GM12878 (cell line): Measurements from ENCODE around the gene TRAPPC3L. TPM values are rescaled to one million over a fixed set of nuclear protein-coding genes. Genes with fewer than 3 reads are reported as not detected.

ENCODE experiments used
- ATAC-seq: fragments of 200-7000 bp; cut with Tn5 transposase; 3 replicates; pipeline ENCODE4 v1.9.1; 2020; ENCODE audit warnings: mild to moderate bottlenecking, moderate library complexity
- BruUV-seq: library from RNA; stranded (reverse); fragments of 400-500 nt; replicated peaks from 2 replicates; lab custom pipeline; 2021; lab: Mats Ljungman, UMichigan
- CTCF ChIA-PET: fragments of 300-600 bp; sonication (Branson Sonifier 250); formaldehyde crosslinking; extraction: SDS; loops from one replicate; lab custom pipeline; 2021; ENCODE audit warnings: inconsistent platforms; lab: Yijun Ruan, JAX
- POLR2A ChIA-PET: fragments of 350-600 bp; formaldehyde crosslinking; extraction: SDS; loops from one replicate; lab custom pipeline; 2021; ENCODE audit warnings: inconsistent platforms; lab: Charles Lee
- RAD21 ChIA-PET: fragments of 300-600 bp; sonication (Branson Sonifier 250); formaldehyde crosslinking; loops from one replicate; lab custom pipeline; 2023; ENCODE audit warnings: antibody characterized with exemption; ENCODE audit not compliant: unreplicated experiment; lab: Charles Lee
- SMC1A ChIA-PET: fragments of 300-600 bp; sonication (Branson Sonifier 250); formaldehyde crosslinking; loops from one replicate; lab custom pipeline; 2023; ENCODE audit not compliant: unreplicated experiment, uncharacterized antibody; lab: Charles Lee
- DNase-seq: peaks from one replicate; pipeline ENCODE4 v3.0.0-alpha.2; 2011; ENCODE audit warnings: low read depth, low spot score
- FAIRE-seq: peaks from 3 replicates; lab custom pipeline; 2011; peaks lifted over from hg19 to GRCh38; lab: Jason Lieb, UNC
- H2AFZ ChIP-seq: 2 replicates; pipeline ENCODE4 v1.6.0; 2011; ENCODE audit warnings: low read depth, low read length, control low read depth; ENCODE audit not compliant: control insufficient read depth
- H3K27ac ChIP-seq: 2 replicates; pipeline ENCODE4 v1.5.1; 2011; ENCODE audit warnings: control low read depth; ENCODE audit not compliant: control insufficient read depth, insufficient read depth
- H3K27me3 ChIP-seq, 2 experiments: replicated peaks in 1 of 2; 2 replicates each; pipeline versions ENCODE4 v1.6.0 to v1.6.1; 2011; ENCODE audit warnings: low read length in 1 of 2; ENCODE audit not compliant: control insufficient read depth in 2 of 2, insufficient read depth in 2 of 2
- H3K36me3 ChIP-seq, 2 experiments: 2 replicates each; pipeline ENCODE4 v1.5.1; 2011; ENCODE audit warnings: low read length in 1 of 2; ENCODE audit not compliant: control insufficient read depth in 2 of 2, insufficient read depth in 2 of 2
- H3K4me1 ChIP-seq: 2 replicates; pipeline ENCODE4 v1.6.1; 2011; ENCODE audit warnings: mild to moderate bottlenecking, low read length, moderate library complexity, mixed read lengths; ENCODE audit not compliant: control insufficient read depth, insufficient read depth
- H3K4me2 ChIP-seq: 2 replicates; pipeline ENCODE4 v1.6.0; 2011; ENCODE audit warnings: control low read depth; ENCODE audit not compliant: control insufficient read depth, insufficient read depth
- H3K4me3 ChIP-seq: fragments of 200-600 bp; sonication (generic); 2 replicates; pipeline ENCODE4 v1.5.1; 2016
- H3K79me2 ChIP-seq: 2 replicates; pipeline ENCODE4 v1.6.0; 2011; ENCODE audit warnings: low read length; ENCODE audit not compliant: control insufficient read depth, insufficient read depth
- H3K9ac ChIP-seq: 2 replicates; pipeline ENCODE4 v1.8.0; 2011; ENCODE audit warnings: low read length, control low read depth, mixed read lengths; ENCODE audit not compliant: control insufficient read depth, insufficient read depth
- H3K9me3 ChIP-seq: replicated peaks from 3 replicates; pipeline ENCODE4 v1.5.1; 2011; ENCODE audit warnings: mild to moderate bottlenecking, low read length; ENCODE audit not compliant: control insufficient read depth, insufficient read depth
- H4K20me1 ChIP-seq: 2 replicates; pipeline ENCODE4 v1.6.0; 2011; ENCODE audit not compliant: control insufficient read depth, insufficient read depth
- ATF3 ChIP-seq: IDR thresholded peaks from 2 replicates; pipeline ENCODE4 v1.6.1; 2011; ENCODE audit warnings: low read depth, mild to moderate bottlenecking, low read length, moderate library complexity, borderline replicate concordance; ENCODE audit errors: extremely low read depth
- BACH1 ChIP-seq: fragments of 450-650 bp; IDR thresholded peaks from 2 replicates; pipeline ENCODE4 v1.6.1; 2017; ENCODE audit warnings: mild to moderate bottlenecking, borderline replicate concordance
- GABPA ChIP-seq: IDR thresholded peaks from 2 replicates; pipeline ENCODE4 v1.6.1; 2014; ENCODE audit warnings: antibody characterized with exemption, low read depth, mild to moderate bottlenecking, inconsistent platforms
- MTA3 ChIP-seq: IDR thresholded peaks from 2 replicates; pipeline ENCODE4 v1.6.1; 2012; ENCODE audit warnings: low read length, inconsistent platforms, borderline replicate concordance
- RB1 ChIP-seq: fragments of 450-650 bp; formaldehyde crosslinking; IDR thresholded peaks from 2 replicates; pipeline ENCODE4 v1.6.1; 2017; ENCODE audit warnings: mild to moderate bottlenecking, borderline replicate concordance
- RUNX3 ChIP-seq: IDR thresholded peaks from 2 replicates; pipeline ENCODE4 v1.6.1; 2012; ENCODE audit warnings: low read length, inconsistent platforms
- SMC3 ChIP-seq: IDR thresholded peaks from 2 replicates; pipeline ENCODE4 v1.6.1; 2011; ENCODE audit warnings: low read length, improper control_type of control experiment, borderline replicate concordance
- WGBS: methylation state at CpG from one replicate; pipeline ENCODE4 v1.1.6; 2016; ENCODE audit warnings: low lambda C conversion rate; ENCODE audit not compliant: insufficient replicate concordance, insufficient coverage; ENCODE audit errors: missing lambda C conversion rate; 5-methylcytosine and 5-hydroxymethylcytosine counted together
- in situ Hi-C: fragments of 300-500 bp; cut with MboI; formaldehyde crosslinking; loops from 9 replicates; pipeline ENCODE4 v1.14.3; 2018; ENCODE audit warnings: mixed read lengths
- intact Hi-C: fragments of 100-400 bp; cut with micrococcal nuclease; formaldehyde crosslinking; loops from one replicate; pipeline ENCODE4 v1.14.2; 2022; ENCODE audit not compliant: unreplicated experiment
- polyA plus RNA-seq, 11 experiments: library from polyadenylated mRNA; depleted of rRNA in 4 of 11; unstranded in 6 of 11; stranded (reverse) in 5 of 11; fragments of >200 nt; fragmentation: Nextera tagmentation in 4 of 11; fragmentation: Illumina TruSeq in 1 of 11; extraction: Ambion mirVana in 4 of 11; extraction: Trizol in 1 of 11; gene quantifications; 1 replicate in 1 of 11; 2 replicates in 10 of 11; pipeline versions ENCODE4 v1.2.1 to v1.2.3, GENCODE V29; 2011 to 2016; ENCODE audit warnings: inconsistent platforms in 2 of 11, missing spikeins in 2 of 11, low read depth in 1 of 11
- total RNA-seq, 4 experiments: library from RNA; depleted of rRNA in 3 of 4; stranded (reverse); fragments of >200 nt in 3 of 4; fragmentation: Illumina TruSeq in 1 of 4; extraction: Trizol in 1 of 4; gene quantifications; 2 replicates each; pipeline versions ENCODE4 v1.2.1 to v1.2.3, GENCODE V29; 2013 to 2021
- TF ChIP-seq, protein P1 (sequence below): fragments of 450-650 bp; IDR thresholded peaks from 2 replicates; pipeline ENCODE4 v1.6.1; 2017; ENCODE audit warnings: low read depth, mild to moderate bottlenecking, moderate library complexity

Gene TRAPPC3L
- total and polyA plus RNA-seq, 10 of the 15 experiments (the other 5 are each of a cell fraction or from before 2014, with no cell fraction given) = not detected

- Histone ChIP-seq H3K27ac (no peak overlapping the region), H3K4me2 (no peak overlapping the region), H3K4me1 (no peaks in the 10 kb centered on the region), H3K36me3 (no peaks in the 10 kb centered on the region), H4K20me1 (no peaks in the 10 kb centered on the region), H3K79me2 (no peaks in the 10 kb centered on the region), H3K4me3 (no peak overlapping the region), H3K9me3 (no peaks in the 10 kb centered on the region), H2AFZ (no peak overlapping the region), H3K27me3 (no peaks in the 10 kb centered on the region; a peak in 1 of 4 replicates), H3K9ac (no peak overlapping the region)
- in situ Hi-C loops (no loop called here), intact Hi-C loops (loop anchor here (5.0 kb wide), 1 partner anchor 452 kb away; no protein-coding TSS in a partner anchor)
- DNase-seq = no peak
- FAIRE-seq = no peak
- TF ChIP-seq BACH1 (no peak), MTA3 (no peak), GABPA (no peak), SMC3 (no peak), ATF3 (no peak), RB1 (no peak), RUNX3 (no peak)
- TF ChIP-seq, protein P1, sequence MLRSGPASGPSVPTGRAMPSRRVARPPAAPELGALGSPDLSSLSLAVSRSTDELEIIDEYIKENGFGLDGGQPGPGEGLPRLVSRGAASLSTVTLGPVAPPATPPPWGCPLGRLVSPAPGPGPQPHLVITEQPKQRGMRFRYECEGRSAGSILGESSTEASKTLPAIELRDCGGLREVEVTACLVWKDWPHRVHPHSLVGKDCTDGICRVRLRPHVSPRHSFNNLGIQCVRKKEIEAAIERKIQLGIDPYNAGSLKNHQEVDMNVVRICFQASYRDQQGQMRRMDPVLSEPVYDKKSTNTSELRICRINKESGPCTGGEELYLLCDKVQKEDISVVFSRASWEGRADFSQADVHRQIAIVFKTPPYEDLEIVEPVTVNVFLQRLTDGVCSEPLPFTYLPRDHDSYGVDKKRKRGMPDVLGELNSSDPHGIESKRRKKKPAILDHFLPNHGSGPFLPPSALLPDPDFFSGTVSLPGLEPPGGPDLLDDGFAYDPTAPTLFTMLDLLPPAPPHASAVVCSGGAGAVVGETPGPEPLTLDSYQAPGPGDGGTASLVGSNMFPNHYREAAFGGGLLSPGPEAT = no peak
- ChIA-PET SMC1A (interaction anchor here (0.6 to 4.3 kb wide), 4 partner anchors 10 to 346 kb away, joined by 3 to 18 read pairs (median 6); partner anchors contain the start of gene CALHM4), CTCF (interaction anchor here (1.4 to 3.6 kb wide), 5 partner anchors 30 to 347 kb away, joined by 3 to 24 read pairs (median 7); no protein-coding TSS in a partner anchor), RAD21 (interaction anchor here (2.1 to 2.5 kb wide), 3 partner anchors 30 to 295 kb away, joined by 7 to 12 read pairs (median 9); no protein-coding TSS in a partner anchor), POLR2A (interaction anchor here (0.7 kb wide), 1 partner anchor 297 kb away, joined by 9 read pairs; no protein-coding TSS in a partner anchor)
- 65% methylated on average over 7 of the region's 7 CpGs for WGBS
- ATAC-seq = no peak
- no TSS peak for BruUV-seq
These were observed 18.8 kb upstream of the TRAPPC3L start for GRCh38 chr6:116564311-116564710.
